ENCODE results near the gene SLC5A10.
A peak's percentile ranks its signal among the peaks of the same experiment; 100 is the strongest.
"Not testable (repeated sequence)": the region's sequence is repeated elsewhere in the genome, so short reads cannot be mapped to it uniquely, and the experiment has no call there.

The SLC5A10 gene

GRCh38 chr17:18933102-18934058 is 18.6 kb upstream of the SLC5A10 start:
- Mint-ChIP-seq H3K4me1 (peaks cover 19% of the 10 kb centered on the region), H3K9me3 (no peaks in the 10 kb centered on the region), H3K4me3 (no peak overlapping the region), H3K27ac (peak overlapping the region; percentile 88 to 93), H3K27me3 (no peaks in the 10 kb centered on the region)
- ATAC-seq (peak; percentile 70), DNase-seq (no peak)

- H3K27me3 Mint-ChIP-seq, result no peaks in the 10 kb centered on the region
- peaks cover 5% of the 10 kb centered on the region for H3K4me1 Mint-ChIP-seq
- DNase-seq (no peak), ATAC-seq (no peak)
- H3K4me3 Mint-ChIP-seq, result no peak overlapping the region
- no peak overlapping the region for H3K27ac Mint-ChIP-seq
- H3K9me3 Mint-ChIP-seq, result no peaks in the 10 kb centered on the region
Observed at GRCh38 chr17:18937981-18938691, 13.8 kb upstream of the SLC5A10 start.

GRCh38 chr17:18938692-18939023 is 13.3 kb upstream of the SLC5A10 start:
- DNase-seq, result no peak
- Mint-ChIP-seq H3K27ac (no peak overlapping the region), H3K27me3 (no peaks in the 10 kb centered on the region), H3K4me3 (no peak overlapping the region), H3K9me3 (no peaks in the 10 kb centered on the region), H3K4me1 (no peaks in the 10 kb centered on the region)
- no peak for ATAC-seq

GRCh38 chr17:18944646-18945045 is 7.3 kb upstream of the SLC5A10 start:
- Mint-ChIP-seq H3K4me1 (peaks cover 9% of the 10 kb centered on the region), H3K9me3 (no peaks in the 10 kb centered on the region), H3K27me3 (no peaks in the 10 kb centered on the region), H3K27ac (no peak overlapping the region), H3K4me3 (no peak overlapping the region)
- no peak for DNase-seq
- ATAC-seq, result no peak

GRCh38 chr17:18946536-18946935 is 5.4 kb upstream of the SLC5A10 start:
- Mint-ChIP-seq H3K9me3 (no peaks in the 10 kb centered on the region), H3K27me3 (no peaks in the 10 kb centered on the region), H3K4me3 (no peak overlapping the region), H3K4me1 (peaks cover 9% of the 10 kb centered on the region), H3K27ac (no peak overlapping the region)
- ATAC-seq, result no peak
- DNase-seq, result no peak

- Mint-ChIP-seq H3K27ac (no peak overlapping the region), H3K4me3 (no peak overlapping the region), H3K27me3 (no peaks in the 10 kb centered on the region), H3K9me3 (no peaks in the 10 kb centered on the region), H3K4me1 (peaks cover 9% of the 10 kb centered on the region)
- ATAC-seq (no peak), DNase-seq (no peak)
Observed at GRCh38 chr17:18947866-18948265, 4.1 kb upstream of the SLC5A10 start.

- Mint-ChIP-seq H3K4me3 (no peak overlapping the region), H3K4me1 (peaks cover 9% of the 10 kb centered on the region), H3K27me3 (no peaks in the 10 kb centered on the region), H3K27ac (no peak overlapping the region), H3K9me3 (no peaks in the 10 kb centered on the region)
- DNase-seq (no peak), ATAC-seq (no peak)
Observed at GRCh38 chr17:18948476-18949006, 3.4 kb upstream of the SLC5A10 start.

- Mint-ChIP-seq H3K27me3 (no peaks in the 10 kb centered on the region), H3K9me3 (no peaks in the 10 kb centered on the region), H3K4me3 (no peak overlapping the region), H3K4me1 (peaks cover 17% of the 10 kb centered on the region), H3K27ac (no peak overlapping the region)
- no peak for DNase-seq
- no peak for ATAC-seq
Observed at GRCh38 chr17:18949566-18949965, 2.4 kb upstream of the SLC5A10 start.

GRCh38 chr17:18950346-18950745 is 1.6 kb upstream of the SLC5A10 start:
- Mint-ChIP-seq H3K4me1 (peaks cover 25% of the 10 kb centered on the region), H3K27ac (no peak overlapping the region), H3K4me3 (no peak overlapping the region), H3K9me3 (no peaks in the 10 kb centered on the region), H3K27me3 (no peaks in the 10 kb centered on the region)
- DNase-seq (no peak), ATAC-seq (no peak)

- no peaks in the 10 kb centered on the region for H3K9me3 Mint-ChIP-seq
- H3K4me3 Mint-ChIP-seq, result no peak overlapping the region
- no peak overlapping the region for H3K27ac Mint-ChIP-seq
- ATAC-seq (no peak), DNase-seq (no peak)
- H3K27me3 Mint-ChIP-seq, result no peaks in the 10 kb centered on the region
- peaks cover 28% of the 10 kb centered on the region for H3K4me1 Mint-ChIP-seq
Observed at GRCh38 chr17:18950944-18951905, 740 bp upstream of the SLC5A10 start.

GRCh38 chr17:18953231-18953728 is 1.3 kb downstream of the SLC5A10 start:
- Mint-ChIP-seq H3K9me3 (no peaks in the 10 kb centered on the region), H3K27me3 (no peaks in the 10 kb centered on the region), H3K4me3 (no peak overlapping the region), H3K4me1 (peaks cover 21% of the 10 kb centered on the region), H3K27ac (peak overlapping the region in 1 of 2 donors; percentile 71)
- ATAC-seq (no peak), DNase-seq (no peak)

GRCh38 chr17:18954321-18954720 is 2.4 kb downstream of the SLC5A10 start:
- Mint-ChIP-seq H3K4me3 (no peak overlapping the region), H3K27ac (peak overlapping the region in 1 of 2 donors; percentile 4), H3K9me3 (no peaks in the 10 kb centered on the region), H3K27me3 (no peaks in the 10 kb centered on the region), H3K4me1 (peaks cover 30% of the 10 kb centered on the region)
- ATAC-seq, result no peak
- DNase-seq, result no peak

GRCh38 chr17:18955009-18955408 is 3.0 kb downstream of the SLC5A10 start:
- Mint-ChIP-seq H3K27me3 (no peaks in the 10 kb centered on the region), H3K9me3 (no peaks in the 10 kb centered on the region), H3K4me3 (peak overlapping the region; percentile 63 to 66), H3K4me1 (peaks cover 30% of the 10 kb centered on the region), H3K27ac (peak overlapping the region in 1 of 2 donors; percentile 85)
- no peak for ATAC-seq
- no peak for DNase-seq

GRCh38 chr17:18956021-18956420 is 4.1 kb downstream of the SLC5A10 start:
- H3K27me3 Mint-ChIP-seq, ATAC-seq, H3K9me3 Mint-ChIP-seq, H3K27ac Mint-ChIP-seq, H3K4me3 Mint-ChIP-seq, DNase-seq: not testable (repeated sequence)
- H3K4me1 Mint-ChIP-seq, result peaks cover 37% of the 10 kb centered on the region

- Mint-ChIP-seq H3K27me3 (no peaks in the 10 kb centered on the region), H3K9me3 (no peaks in the 10 kb centered on the region), H3K4me1 (peaks cover 42% of the 10 kb centered on the region), H3K27ac (no peak overlapping the region), H3K4me3 (no peak overlapping the region)
- DNase-seq (no peak), ATAC-seq (no peak)
Observed at GRCh38 chr17:18956581-18956980, 4.6 kb downstream of the SLC5A10 start.
